ENCODE results near the gene DCT.

- TF ChIP-seq CTCF (conservative IDR thresholded peaks at IDR 0.05) (no peak), EZH2 (IDR thresholded peaks at IDR 0.05; ENCODE audit: low read depth) (no peak)
Measured at GRCh38 chr13:94483970-94484369, 4.5 kb upstream of the DCT start.
